WI38 (cell line): ENCODE measurements around the gene CPSF4.
A peak's percentile ranks its signal among the peaks of the same experiment; 100 is the strongest.

Experiments
- H3K4me3 ChIP-seq: 2 replicates; pipeline ENCODE4 v1.5.1; 2011; ENCODE audit warnings: low read depth, mild to moderate bottlenecking, control low read depth, low read length
- CTCF ChIP-seq: IDR thresholded peaks from 2 replicates; pipeline ENCODE4 v1.5.1; 2012; ENCODE audit warnings: low read depth, mild to moderate bottlenecking, control low read depth, low read length

The CPSF4 gene

GRCh38 chr7:99402854-99403253 is 35.9 kb upstream of the CPSF4 start:
- no peak for TF ChIP-seq CTCF
- no peak overlapping the region for H3K4me3 ChIP-seq

- no peak for TF ChIP-seq CTCF
- H3K4me3 ChIP-seq: no peak overlapping the region
These were observed 35.0 kb upstream of the CPSF4 start for GRCh38 chr7:99403764-99404163.

DNA sequence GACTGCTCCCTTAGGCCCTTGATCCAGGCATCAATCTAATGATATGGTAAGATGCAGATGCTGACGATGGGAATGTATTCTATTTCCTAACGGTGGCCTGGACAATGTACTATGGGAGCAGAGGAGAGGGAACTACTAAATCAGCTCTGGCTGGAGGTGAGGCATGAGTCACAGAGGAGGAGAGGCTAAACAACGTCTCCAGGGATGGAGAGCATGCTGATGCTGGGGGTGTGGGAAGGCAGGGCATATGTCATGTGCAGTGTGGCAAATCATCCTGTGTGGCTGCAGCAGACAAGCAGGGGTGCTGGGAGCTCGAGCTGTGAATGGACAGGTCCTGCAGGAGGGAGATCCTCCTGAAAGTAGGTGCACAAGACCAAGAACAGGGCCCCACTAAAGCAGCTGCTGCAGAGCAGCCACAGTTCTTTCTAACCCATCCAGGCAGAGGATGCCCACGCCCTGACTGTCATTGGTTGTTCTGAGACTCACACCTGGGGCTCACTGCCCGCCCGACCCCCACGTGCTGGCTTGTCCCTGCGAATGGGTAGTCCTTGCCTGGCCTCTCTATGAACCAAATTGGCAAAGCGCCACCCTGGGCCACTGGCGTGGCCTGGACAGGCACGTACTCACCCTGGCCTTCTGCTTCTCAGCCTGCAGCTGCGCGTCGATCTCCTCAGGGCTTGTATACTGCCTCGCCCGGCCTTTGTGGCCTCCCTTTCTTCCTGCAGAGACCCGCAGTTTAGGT is 34.3 kb upstream of the CPSF4 start:
- TF ChIP-seq CTCF: no peak
- no peak overlapping the region for H3K4me3 ChIP-seq

DNA sequence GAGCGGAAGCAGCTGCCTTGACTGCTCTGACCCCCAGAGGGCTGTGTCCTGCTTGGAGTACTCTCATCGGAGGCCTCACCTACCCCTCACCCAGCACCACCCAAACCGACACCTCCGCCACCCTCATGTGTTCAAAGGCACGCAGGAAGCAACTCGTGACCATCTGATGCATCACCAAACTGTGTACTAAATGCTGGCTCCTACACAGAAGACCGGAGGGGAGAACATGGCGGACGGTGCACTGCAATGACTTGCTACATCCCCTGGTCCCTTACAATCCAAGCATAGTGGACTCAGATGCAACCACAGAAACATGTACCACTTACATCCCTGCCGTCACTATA is 33.8 kb upstream of the CPSF4 start:
- TF ChIP-seq CTCF: no peak
- H3K4me3 ChIP-seq: no peak overlapping the region

- no peak for TF ChIP-seq CTCF
- H3K4me3 ChIP-seq: no peak overlapping the region
These were observed 32.2 kb upstream of the CPSF4 start for GRCh38 chr7:99406557-99406956.

DNA sequence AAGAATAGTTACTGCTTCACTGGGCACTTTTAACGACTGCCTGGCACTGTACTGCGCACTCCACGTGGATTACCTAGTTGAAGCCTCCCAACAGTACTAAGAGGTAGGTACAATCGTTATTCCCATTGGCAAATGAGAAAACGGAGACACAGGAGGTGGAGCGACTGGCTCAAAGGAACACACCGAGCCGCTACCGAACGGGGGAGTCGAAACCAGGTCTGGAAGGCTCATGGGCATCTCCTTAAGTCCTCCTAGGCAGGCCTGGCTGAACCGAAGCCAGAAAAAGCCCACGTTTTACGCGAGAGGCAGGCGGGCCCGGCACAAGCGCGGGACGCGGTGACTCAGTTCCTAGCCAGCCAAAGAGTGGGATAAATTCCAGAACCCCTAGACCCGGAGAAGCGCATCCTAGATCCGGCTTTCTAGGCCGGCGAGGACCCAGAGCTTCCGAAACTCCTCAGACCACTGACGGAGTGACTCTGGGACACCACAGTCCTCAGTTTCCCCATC is 30.8 kb upstream of the CPSF4 start:
- no peak for TF ChIP-seq CTCF
- peak overlapping the region; percentile 93 for H3K4me3 ChIP-seq

GRCh38 chr7:99408379-99409191 is 30.2 kb upstream of the CPSF4 start, which contains the start of the genes BUD31 and PDAP1:
TSS of gene BUD31 (plus strand) at chr7:99408969. CDS start at chr7:99411093, 2,124 bp downstream.
TSS of gene PDAP1 (minus strand) at chr7:99408597. CDS start at chr7:99408548, 49 bp downstream.
- TF ChIP-seq CTCF: no peak

More at GRCh38 chr7:99408379-99409191, 30.2 kb upstream of the CPSF4 start, which contains the start of the genes BUD31 and PDAP1:
- H3K4me3 ChIP-seq: peak within 1 kb of the TSS; percentile 93
